Activated T-cell treated with anti-CD3 and anti-CD28 coated beads, Interleukin-2, amount 50 U/mL, for 72 hours (primary cell): ENCODE results near the gene RPTOR. TPM values are rescaled to one million over a fixed set of nuclear protein-coding genes. Genes with fewer than 3 reads are reported as not detected.

Experiments
- ATAC-seq, 2 donors: fragments of 150-1000 bp; cut with Tn5 transposase; replicated peaks in 1 of 2; 2 replicates each; pipeline ENCODE4 v1.10.0; 2021; ENCODE audit warnings: moderate library complexity in 2 of 2, mild to moderate bottlenecking in 1 of 2
- DNase-seq, 2 donors: peaks; one replicate each; pipeline ENCODE4 v3.0.0; 2021 to 2022; ENCODE audit warnings: mixed read lengths in 1 of 2
- H3K27ac Mint-ChIP-seq: one replicate; pipeline ENCODE4 v1.8.0; 2022; ENCODE audit warnings: mild to moderate bottlenecking, moderate library complexity, mixed read lengths
- H3K27me3 Mint-ChIP-seq: one replicate; pipeline ENCODE4 v1.8.0; 2022; ENCODE audit warnings: low read depth, mixed read lengths
- H3K36me3 Mint-ChIP-seq, 2 donors: one replicate each; pipeline ENCODE4 v1.8.0; 2022; ENCODE audit warnings: mixed read lengths in 2 of 2, mild to moderate bottlenecking in 1 of 2; ENCODE audit not compliant: insufficient read depth in 2 of 2
- H3K4me1 Mint-ChIP-seq: one replicate; pipeline ENCODE4 v1.8.0; 2022; ENCODE audit warnings: low read depth, mixed read lengths
- H3K4me3 Mint-ChIP-seq, 2 donors: one replicate each; pipeline ENCODE4 v1.8.0; 2022; ENCODE audit warnings: mild to moderate bottlenecking in 2 of 2, mixed read lengths in 2 of 2, moderate library complexity in 2 of 2
- H3K9me3 Mint-ChIP-seq, 2 donors: one replicate each; pipeline ENCODE4 v1.8.0; 2022; ENCODE audit warnings: mixed read lengths in 2 of 2
- total RNA-seq, 2 donors: library from RNA; stranded (reverse); gene quantifications; one replicate each; pipeline ENCODE4 v1.2.3, GENCODE V29; 2022

The RPTOR gene
- total RNA-seq, 2 donors from 2014 or later, result 50.8 to 62.0 TPM

GRCh38 chr17:80539022-80539641 lies 5.5 kb upstream of the RPTOR start:
- peaks cover 21% of the 10 kb centered on the region for H3K27me3 Mint-ChIP-seq
- H3K36me3 Mint-ChIP-seq, result no peaks in the 10 kb centered on the region
- no peaks in the 10 kb centered on the region for H3K9me3 Mint-ChIP-seq
- H3K27ac Mint-ChIP-seq, result no peak overlapping the region
- DNase-seq, result no peak
- peaks cover 12% of the 10 kb centered on the region for H3K4me1 Mint-ChIP-seq
- H3K4me3 Mint-ChIP-seq, result peak overlapping the region; percentile 29 to 46
- ATAC-seq, result no peak

- Mint-ChIP-seq H3K4me1 (peaks cover 45% of the 10 kb centered on the region), H3K27me3 (peaks cover 6% of the 10 kb centered on the region), H3K9me3 (no peaks in the 10 kb centered on the region), H3K36me3 (peaks cover 2 to 3% of the 10 kb centered on the region in 2 donors), H3K4me3 (peak overlapping the region; percentile 94 to 96), H3K27ac (peak overlapping the region; percentile 75)
- no peak for DNase-seq
- no peak for ATAC-seq
These were observed 825 bp downstream of the RPTOR start for GRCh38 chr17:80545499-80545826.

- peaks cover 2 to 3% of the 10 kb centered on the region in 2 donors for H3K36me3 Mint-ChIP-seq
- no peaks in the 10 kb centered on the region for H3K9me3 Mint-ChIP-seq
- peaks cover 51% of the 10 kb centered on the region for H3K4me1 Mint-ChIP-seq
- peak overlapping the region; percentile 75 for H3K27ac Mint-ChIP-seq
- H3K27me3 Mint-ChIP-seq, result peaks cover 6% of the 10 kb centered on the region
- DNase-seq, result no peak
- ATAC-seq, result no peak
- H3K4me3 Mint-ChIP-seq, result peak overlapping the region; percentile 94 to 96
These were observed 1.6 kb downstream of the RPTOR start for GRCh38 chr17:80546267-80546666.

GRCh38 chr17:80552523-80552922 lies 7.9 kb downstream of the RPTOR start:
- Mint-ChIP-seq H3K36me3 (no peaks in the 10 kb centered on the region), H3K4me1 (peaks cover 43% of the 10 kb centered on the region), H3K27ac (no peak overlapping the region), H3K4me3 (no peak overlapping the region), H3K27me3 (no peaks in the 10 kb centered on the region), H3K9me3 (no peaks in the 10 kb centered on the region)
- DNase-seq (no peak), ATAC-seq (no peak)

- H3K27ac Mint-ChIP-seq, result no peak overlapping the region
- no peaks in the 10 kb centered on the region for H3K27me3 Mint-ChIP-seq
- no peak overlapping the region for H3K4me3 Mint-ChIP-seq
- peaks cover 41% of the 10 kb centered on the region for H3K4me1 Mint-ChIP-seq
- H3K9me3 Mint-ChIP-seq, result no peaks in the 10 kb centered on the region
- H3K36me3 Mint-ChIP-seq, result no peaks in the 10 kb centered on the region
- DNase-seq (no peak), ATAC-seq (no peak)
These were observed 10.6 kb downstream of the RPTOR start for GRCh38 chr17:80555266-80555665.

GRCh38 chr17:80558046-80558445 lies 13.4 kb downstream of the RPTOR start:
- peak; percentile 55 to 58 for DNase-seq
- Mint-ChIP-seq H3K27ac (no peak overlapping the region), H3K4me3 (no peak overlapping the region), H3K27me3 (no peaks in the 10 kb centered on the region), H3K36me3 (no peaks in the 10 kb centered on the region), H3K4me1 (peaks cover 34% of the 10 kb centered on the region), H3K9me3 (no peaks in the 10 kb centered on the region)
- peak; percentile 96 to 99 for ATAC-seq

GRCh38 chr17:80559825-80560251 lies 15.2 kb downstream of the RPTOR start:
- H3K4me3 Mint-ChIP-seq, result no peak overlapping the region
- H3K27me3 Mint-ChIP-seq, result no peaks in the 10 kb centered on the region
- H3K36me3 Mint-ChIP-seq, result no peaks in the 10 kb centered on the region
- no peaks in the 10 kb centered on the region for H3K9me3 Mint-ChIP-seq
- ATAC-seq, result no peak
- H3K4me1 Mint-ChIP-seq, result peaks cover 37% of the 10 kb centered on the region
- no peak overlapping the region for H3K27ac Mint-ChIP-seq
- DNase-seq, result no peak

- H3K27ac Mint-ChIP-seq, result no peak overlapping the region
- no peak for ATAC-seq
These were observed 17.0 kb downstream of the RPTOR start for GRCh38 chr17:80561541-80562114.

GRCh38 chr17:80564545-80564944 lies 19.9 kb downstream of the RPTOR start:
- DNase-seq (no peak), ATAC-seq (no peak)
- Mint-ChIP-seq H3K9me3 (no peaks in the 10 kb centered on the region), H3K27me3 (no peaks in the 10 kb centered on the region), H3K27ac (no peak overlapping the region), H3K4me1 (peaks cover 22% of the 10 kb centered on the region), H3K4me3 (no peak overlapping the region), H3K36me3 (no peaks in the 10 kb centered on the region)

More at GRCh38 chr17:80561541-80562114, 17.0 kb downstream of the RPTOR start:
- Mint-ChIP-seq H3K27me3 (no peaks in the 10 kb centered on the region), H3K36me3 (no peaks in the 10 kb centered on the region), H3K9me3 (no peaks in the 10 kb centered on the region), H3K4me1 (peaks cover 32% of the 10 kb centered on the region), H3K4me3 (no peak overlapping the region)
- no peak for DNase-seq

- Mint-ChIP-seq H3K4me1 (peaks cover 26% of the 10 kb centered on the region), H3K27ac (no peak overlapping the region), H3K36me3 (no peaks in the 10 kb centered on the region), H3K4me3 (no peak overlapping the region), H3K27me3 (no peaks in the 10 kb centered on the region), H3K9me3 (no peaks in the 10 kb centered on the region)
- ATAC-seq (no peak), DNase-seq (no peak)
These were observed 20.9 kb downstream of the RPTOR start for GRCh38 chr17:80565343-80566053.

- DNase-seq, result no peak
- no peaks in the 10 kb centered on the region for H3K36me3 Mint-ChIP-seq
- H3K4me3 Mint-ChIP-seq, result no peak overlapping the region
- H3K4me1 Mint-ChIP-seq, result peaks cover 26% of the 10 kb centered on the region
- ATAC-seq, result no peak
- H3K27me3 Mint-ChIP-seq, result no peaks in the 10 kb centered on the region
- no peaks in the 10 kb centered on the region for H3K9me3 Mint-ChIP-seq
- no peak overlapping the region for H3K27ac Mint-ChIP-seq
These were observed 21.4 kb downstream of the RPTOR start for GRCh38 chr17:80566054-80566400.

- ATAC-seq (no peak), DNase-seq (no peak)
- H3K4me1 Mint-ChIP-seq, result peaks cover 20% of the 10 kb centered on the region
- H3K9me3 Mint-ChIP-seq, result no peaks in the 10 kb centered on the region
- no peak overlapping the region for H3K27ac Mint-ChIP-seq
- no peak overlapping the region for H3K4me3 Mint-ChIP-seq
- peaks cover 0 to 5% of the 10 kb centered on the region in 2 donors for H3K36me3 Mint-ChIP-seq
- H3K27me3 Mint-ChIP-seq, result no peaks in the 10 kb centered on the region
These were observed 23.6 kb downstream of the RPTOR start for GRCh38 chr17:80568246-80568645.

GRCh38 chr17:80569924-80570323 lies 25.3 kb downstream of the RPTOR start:
- Mint-ChIP-seq H3K9me3 (no peaks in the 10 kb centered on the region), H3K27me3 (no peaks in the 10 kb centered on the region), H3K4me1 (peaks cover 15% of the 10 kb centered on the region), H3K36me3 (peaks cover 0 to 5% of the 10 kb centered on the region in 2 donors), H3K27ac (no peak overlapping the region), H3K4me3 (no peak overlapping the region)
- no peak for DNase-seq
- ATAC-seq, result no peak
